Measurements from ENCODE around the gene GRIK2. TPM values are rescaled to one million over a fixed set of nuclear protein-coding genes. Genes with fewer than 3 reads are reported as not detected.

GRIK2 gene
- total RNA-seq, 1 experiment from 2014 or later: 0.70 TPM

- no peak overlapping the region for H3K4ac ChIP-seq (ENCODE audit: low read depth, low read length)
- H4K8ac ChIP-seq (replicated peaks; ENCODE audit: insufficient read length, low read depth, low read length): no peak overlapping the region
- Mint-ChIP-seq H3K4me1 (peaks cover 4 to 5% of the 10 kb centered on the region in 2 experiments; a peak in 2 of 4 replicates), H3K36me3 (ENCODE audit: insufficient read depth in 1 of 3, low read depth in 3 of 3) (peaks cover 0 to 4% (median 4%) of the 10 kb centered on the region in 3 experiments; a peak in 4 of 7 replicates), H3K4me3 (no peak overlapping the region), H3K27ac (no peak overlapping the region), H3K9me3 (no peaks in the 10 kb centered on the region), H3K27me3 (ENCODE audit: low read depth) (no peaks in the 10 kb centered on the region)
- no peak for TF ChIP-seq CTCF (conservative IDR thresholded peaks at IDR 0.05)
- no peak overlapping the region for H3K56ac ChIP-seq (ENCODE audit: insufficient read length, low read depth, low read length)
- no peak for DNase-seq
- no peaks in the 10 kb centered on the region for H3K27me3 ChIP-seq (ENCODE audit: insufficient read depth, low read length)
- H2BK12ac ChIP-seq (ENCODE audit: insufficient read length, low read depth, low read length): no peak overlapping the region
- no peak overlapping the region for H3K27ac ChIP-seq (ENCODE audit: insufficient read length, low read depth, low read length)
- no peaks in the 10 kb centered on the region for H3K79me1 ChIP-seq (ENCODE audit: insufficient read depth, low read depth, low read length, poor library complexity, severe bottlenecking)
- H3K18ac ChIP-seq (ENCODE audit: insufficient read length, low read depth, low read length): no peak overlapping the region
- no peak overlapping the region for H3K9ac ChIP-seq (ENCODE audit: extremely low read depth, insufficient read length, low read length)
- H3K14ac ChIP-seq (ENCODE audit: insufficient read depth, low read length): no peak overlapping the region
- WGBS (ENCODE audit: extremely low coverage, insufficient read length, low lambda C conversion rate): no CpG with 5 or more reads among the region's 2 CpGs
- no peak overlapping the region for H3K23ac ChIP-seq (ENCODE audit: insufficient read length, low read depth, low read length)
- no peak overlapping the region for H2AFZ ChIP-seq (ENCODE audit: low read length)
- no peak overlapping the region for H4K91ac ChIP-seq (ENCODE audit: insufficient read length, low read depth, low read length)
- H3K9me3 ChIP-seq (ENCODE audit: control insufficient read depth, low read depth, low read length): no peaks in the 10 kb centered on the region
- no peak overlapping the region for H2BK5ac ChIP-seq (ENCODE audit: insufficient read length, low read length)
- no peak overlapping the region for H4K5ac ChIP-seq (ENCODE audit: insufficient read length, low read depth, low read length)
- no peak overlapping the region for H2BK20ac ChIP-seq (ENCODE audit: low read depth, low read length, poor library complexity, severe bottlenecking)
- no peak overlapping the region for H2BK120ac ChIP-seq (ENCODE audit: low read depth, low read length, poor library complexity, severe bottlenecking)
- no peak overlapping the region for H2BK15ac ChIP-seq (ENCODE audit: low read depth, low read length)
- H3K4me1 ChIP-seq (ENCODE audit: insufficient read depth, low read length): no peaks in the 10 kb centered on the region; the same call in 1 of the 2 replicates
- no peaks in the 10 kb centered on the region for H4K20me1 ChIP-seq (ENCODE audit: control insufficient read depth, insufficient read depth, insufficient read length)
- no peak overlapping the region for H3T11ph ChIP-seq (ENCODE audit: low read length)
- no peak overlapping the region for H3K4me2 ChIP-seq (ENCODE audit: insufficient read depth, insufficient read length, low read length)
- H2AK5ac ChIP-seq (ENCODE audit: insufficient read length, low read length): no peak overlapping the region
- H3K23me2 ChIP-seq (ENCODE audit: insufficient read length, low read depth, low read length, poor library complexity, severe bottlenecking): no peaks in the 10 kb centered on the region
- H3K79me2 ChIP-seq (ENCODE audit: insufficient read depth, low read length): no peaks in the 10 kb centered on the region
Measured at GRCh38 chr6:101434601-101435000, 41.1 kb downstream of the GRIK2 start.

All from H9 (cell line).